HepG2 (cell line): Measurements from ENCODE around the gene UCK2. TPM values are rescaled to one million over a fixed set of nuclear protein-coding genes. Genes with fewer than 3 reads are reported as not detected.

ENCODE experiments used
- AGO1 ChIP-seq: fragments of 200-400 bp; formaldehyde crosslinking; IDR thresholded peaks from 2 replicates; pipeline ENCODE4 v1.6.1; 2017; ENCODE audit warnings: mild to moderate bottlenecking, low read depth, low read length, moderate library complexity; ENCODE audit not compliant: poor library complexity, severe bottlenecking
- EP300 ChIP-seq, 3 experiments: sonication (generic) in 1 of 3; formaldehyde crosslinking in 1 of 3; IDR thresholded peaks; 2 replicates each; pipeline versions ENCODE4 v1.5.1 to v1.6.1; 2011 to 2020; ENCODE audit warnings: low read depth in 2 of 3, low read length in 2 of 3, borderline replicate concordance in 1 of 3, improper control_type of control experiment in 1 of 3, mild to moderate bottlenecking in 1 of 3, missing genetic modification reagents in 1 of 3, moderate library complexity in 1 of 3
- ESRRA ChIP-seq: sonication (generic); formaldehyde crosslinking; IDR thresholded peaks from 2 replicates; pipeline ENCODE4 v1.5.1; 2020; ENCODE audit warnings: mild to moderate bottlenecking, low read depth, missing genetic modification reagents
- GLI4 ChIP-seq: sonication (generic); formaldehyde crosslinking; IDR thresholded peaks from 2 replicates; pipeline ENCODE4 v1.5.1; 2020; ENCODE audit warnings: missing genetic modification reagents, mild to moderate bottlenecking, moderate library complexity, borderline replicate concordance
- HNRNPL ChIP-seq: fragments of 200-400 bp; formaldehyde crosslinking; IDR thresholded peaks from 2 replicates; pipeline ENCODE4 v1.6.1; 2017; ENCODE audit warnings: mild to moderate bottlenecking, low read depth, low read length
- MLLT10 ChIP-seq: sonication (generic); formaldehyde crosslinking; IDR thresholded peaks from 2 replicates; pipeline ENCODE4 v1.4.0; 2020; ENCODE audit warnings: missing genetic modification reagents
- ONECUT2 ChIP-seq: sonication (generic); formaldehyde crosslinking; IDR thresholded peaks from 2 replicates; pipeline ENCODE4 v1.4.0; 2020; ENCODE audit warnings: missing genetic modification reagents
- SUZ12 ChIP-seq: fragments of 150-350 bp; IDR thresholded peaks from 2 replicates; pipeline ENCODE4 v1.6.1; 2014; ENCODE audit warnings: low read depth, low read length
- ZBTB1 ChIP-seq: sonication (generic); formaldehyde crosslinking; IDR thresholded peaks from 2 replicates; pipeline ENCODE4 v1.4.0; 2020; ENCODE audit warnings: missing genetic modification reagents, borderline replicate concordance
- ZBTB20 ChIP-seq: sonication (generic); formaldehyde crosslinking; IDR thresholded peaks from 2 replicates; pipeline ENCODE4 v1.8.1; 2023; ENCODE audit warnings: missing genetic modification reagents, low read depth, mild to moderate bottlenecking, borderline replicate concordance
- ZNF143 ChIP-seq: sonication (generic); formaldehyde crosslinking; IDR thresholded peaks from 2 replicates; pipeline ENCODE4 v1.4.0; 2020; ENCODE audit warnings: missing genetic modification reagents
- ZNF264 ChIP-seq: sonication (generic); formaldehyde crosslinking; IDR thresholded peaks from 2 replicates; pipeline ENCODE4 v1.4.0; 2020; ENCODE audit warnings: missing genetic modification reagents
- ZNF484 ChIP-seq: sonication (generic); formaldehyde crosslinking; IDR thresholded peaks from 2 replicates; pipeline ENCODE4 v1.5.1; 2020; ENCODE audit warnings: mild to moderate bottlenecking, low read depth, missing genetic modification reagents, borderline replicate concordance
- ZNF552 ChIP-seq: sonication (generic); formaldehyde crosslinking; IDR thresholded peaks from 2 replicates; pipeline ENCODE4 v1.9.0; 2022; ENCODE audit warnings: missing genetic modification reagents, mild to moderate bottlenecking, borderline replicate concordance
- ZNF772 ChIP-seq: sonication (generic); formaldehyde crosslinking; IDR thresholded peaks from 2 replicates; pipeline ENCODE4 v1.5.0; 2020; ENCODE audit warnings: mild to moderate bottlenecking, missing genetic modification reagents
- polyA plus RNA-seq, 8 experiments: library from polyadenylated mRNA; depleted of rRNA in 3 of 8; stranded (reverse) in 7 of 8; unstranded in 1 of 8; fragments of >200 nt; fragmentation: Illumina TruSeq in 4 of 8; extraction: Trizol in 4 of 8; gene quantifications; 2 replicates each; pipeline versions ENCODE4 v1.2.1 to v1.2.3, GENCODE V29; 2011 to 2016; ENCODE audit warnings: low read depth in 4 of 8, missing spikeins in 1 of 8, mixed read lengths in 1 of 8; ENCODE audit not compliant: insufficient read depth in 1 of 8
- total RNA-seq, 5 experiments: library from RNA; depleted of rRNA; stranded (reverse); fragments of >200 nt; fragmentation: Illumina TruSeq; extraction: Trizol; gene quantifications; 2 replicates each; pipeline ENCODE4 v1.2.3, GENCODE V29; 2016; ENCODE audit warnings: low read depth in 1 of 5
- TF ChIP-seq, protein P1 (sequence below): sonication (generic); formaldehyde crosslinking; IDR thresholded peaks from 2 replicates; pipeline ENCODE4 v1.4.0; 2020; ENCODE audit warnings: missing genetic modification reagents
- TF ChIP-seq, protein P2 (sequence below), 2 experiments: sonication (generic) in 1 of 2; formaldehyde crosslinking in 1 of 2; IDR thresholded peaks; 2 replicates each; pipeline versions ENCODE4 v1.4.0 to v1.6.1; 2016 to 2020; ENCODE audit warnings: borderline replicate concordance in 1 of 2, low read depth in 1 of 2, mild to moderate bottlenecking in 1 of 2, missing genetic modification reagents in 1 of 2
- TF ChIP-seq, protein P3 (sequence below): sonication (generic); formaldehyde crosslinking; IDR thresholded peaks from 2 replicates; pipeline ENCODE4 v1.4.0; 2020; ENCODE audit warnings: missing genetic modification reagents

Gene UCK2
- total and polyA plus RNA-seq, 2 of the 13 experiments (the other 11 are each of a cell fraction or from before 2014, with no cell fraction given) = 64.3 to 78.0 TPM

DNA sequence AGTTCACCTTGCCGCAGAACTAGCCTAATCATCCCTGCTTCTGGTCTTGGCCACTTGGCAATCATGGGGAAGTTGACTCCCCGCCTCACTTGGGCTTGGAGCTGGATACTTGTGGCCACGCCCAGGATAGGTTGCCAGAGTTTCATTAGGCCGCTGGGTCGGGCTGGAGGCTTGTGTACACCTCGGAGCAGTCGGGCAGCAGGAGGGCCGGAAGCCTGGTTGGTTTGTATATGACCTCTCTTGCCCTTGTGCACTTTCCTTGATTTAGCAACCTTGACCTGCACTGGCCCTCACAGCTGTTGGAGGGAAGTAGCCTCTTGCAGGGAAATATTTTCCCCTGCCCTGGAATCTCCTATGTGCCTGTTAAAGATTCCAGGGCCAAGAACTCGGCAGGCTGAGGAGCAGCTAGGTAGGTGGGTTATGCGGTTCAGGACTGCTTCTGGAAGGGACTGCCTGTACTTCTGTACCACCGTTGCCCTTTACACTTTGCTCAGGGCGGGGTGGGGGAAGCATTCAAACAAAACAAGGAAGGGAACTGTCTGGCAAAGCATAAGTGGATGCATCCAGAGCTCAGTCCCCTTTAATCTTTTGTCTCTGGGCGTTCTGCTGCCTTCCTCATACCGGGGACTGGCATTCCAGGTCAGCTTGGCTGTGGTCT lies 83.5 kb downstream of the UCK2 start (continued):
- TF ChIP-seq, protein P1, sequence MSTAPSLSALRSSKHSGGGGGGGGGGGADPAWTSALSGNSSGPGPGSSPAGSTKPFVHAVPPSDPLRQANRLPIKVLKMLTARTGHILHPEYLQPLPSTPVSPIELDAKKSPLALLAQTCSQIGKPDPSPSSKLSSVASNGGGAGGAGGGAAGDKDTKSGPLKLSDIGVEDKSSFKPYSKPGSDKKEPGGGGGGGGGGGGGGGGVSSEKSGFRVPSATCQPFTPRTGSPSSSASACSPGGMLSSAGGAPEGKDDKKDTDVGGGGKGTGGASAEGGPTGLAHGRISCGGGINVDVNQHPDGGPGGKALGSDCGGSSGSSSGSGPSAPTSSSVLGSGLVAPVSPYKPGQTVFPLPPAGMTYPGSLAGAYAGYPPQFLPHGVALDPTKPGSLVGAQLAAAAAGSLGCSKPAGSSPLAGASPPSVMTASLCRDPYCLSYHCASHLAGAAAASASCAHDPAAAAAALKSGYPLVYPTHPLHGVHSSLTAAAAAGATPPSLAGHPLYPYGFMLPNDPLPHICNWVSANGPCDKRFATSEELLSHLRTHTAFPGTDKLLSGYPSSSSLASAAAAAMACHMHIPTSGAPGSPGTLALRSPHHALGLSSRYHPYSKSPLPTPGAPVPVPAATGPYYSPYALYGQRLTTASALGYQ (CRISPR knock-in tag) = peak; percentile 77; the same call in 1 of the 2 replicates
- TF ChIP-seq MLLT10 (no peak), ZNF143 (no peak; the same call in 1 of the 2 replicates), ZNF484 (CRISPR knock-in tag) (no peak), ZNF552 (no peak), HNRNPL (no peak), ESRRA (CRISPR knock-in tag) (peak; percentile 98), ONECUT2 (0 out of 2 replicates have a peak, but pooled peaks have one; percentile 8), ZNF772 (CRISPR knock-in tag) (peak; percentile 93), ZBTB20 (CRISPR knock-in tag) (no peak), GLI4 (no peak), EP300 (IDR thresholded peaks at IDR 0.05; ENCODE audit: low read depth in 2 of 2, low read length in 2 of 2) (peak in 1 of 2 experiments; percentile 74; a peak in 2 of 4 replicates), EP300 (CRISPR knock-in tag; IDR thresholded peaks at IDR 0.05; ENCODE audit: borderline replicate concordance) (peak; percentile 58; the same call in 1 of the 2 replicates), ZBTB1 (CRISPR knock-in tag) (no peak), SUZ12 (no peak), ZNF264 (CRISPR knock-in tag) (peak; percentile 78), AGO1 (no peak)
- TF ChIP-seq, protein P2, sequence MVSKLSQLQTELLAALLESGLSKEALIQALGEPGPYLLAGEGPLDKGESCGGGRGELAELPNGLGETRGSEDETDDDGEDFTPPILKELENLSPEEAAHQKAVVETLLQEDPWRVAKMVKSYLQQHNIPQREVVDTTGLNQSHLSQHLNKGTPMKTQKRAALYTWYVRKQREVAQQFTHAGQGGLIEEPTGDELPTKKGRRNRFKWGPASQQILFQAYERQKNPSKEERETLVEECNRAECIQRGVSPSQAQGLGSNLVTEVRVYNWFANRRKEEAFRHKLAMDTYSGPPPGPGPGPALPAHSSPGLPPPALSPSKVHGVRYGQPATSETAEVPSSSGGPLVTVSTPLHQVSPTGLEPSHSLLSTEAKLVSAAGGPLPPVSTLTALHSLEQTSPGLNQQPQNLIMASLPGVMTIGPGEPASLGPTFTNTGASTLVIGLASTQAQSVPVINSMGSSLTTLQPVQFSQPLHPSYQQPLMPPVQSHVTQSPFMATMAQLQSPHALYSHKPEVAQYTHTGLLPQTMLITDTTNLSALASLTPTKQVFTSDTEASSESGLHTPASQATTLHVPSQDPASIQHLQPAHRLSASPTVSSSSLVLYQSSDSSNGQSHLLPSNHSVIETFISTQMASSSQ (IDR thresholded peaks at IDR 0.05; ENCODE audit: low read depth) = 0 out of 2 replicates have a peak, but pooled peaks have one; percentile 25
- TF ChIP-seq, protein P2 (CRISPR knock-in tag; IDR thresholded peaks at IDR 0.05; ENCODE audit: borderline replicate concordance) = no peak; the same call in 1 of the 2 replicates
- TF ChIP-seq, protein P3, sequence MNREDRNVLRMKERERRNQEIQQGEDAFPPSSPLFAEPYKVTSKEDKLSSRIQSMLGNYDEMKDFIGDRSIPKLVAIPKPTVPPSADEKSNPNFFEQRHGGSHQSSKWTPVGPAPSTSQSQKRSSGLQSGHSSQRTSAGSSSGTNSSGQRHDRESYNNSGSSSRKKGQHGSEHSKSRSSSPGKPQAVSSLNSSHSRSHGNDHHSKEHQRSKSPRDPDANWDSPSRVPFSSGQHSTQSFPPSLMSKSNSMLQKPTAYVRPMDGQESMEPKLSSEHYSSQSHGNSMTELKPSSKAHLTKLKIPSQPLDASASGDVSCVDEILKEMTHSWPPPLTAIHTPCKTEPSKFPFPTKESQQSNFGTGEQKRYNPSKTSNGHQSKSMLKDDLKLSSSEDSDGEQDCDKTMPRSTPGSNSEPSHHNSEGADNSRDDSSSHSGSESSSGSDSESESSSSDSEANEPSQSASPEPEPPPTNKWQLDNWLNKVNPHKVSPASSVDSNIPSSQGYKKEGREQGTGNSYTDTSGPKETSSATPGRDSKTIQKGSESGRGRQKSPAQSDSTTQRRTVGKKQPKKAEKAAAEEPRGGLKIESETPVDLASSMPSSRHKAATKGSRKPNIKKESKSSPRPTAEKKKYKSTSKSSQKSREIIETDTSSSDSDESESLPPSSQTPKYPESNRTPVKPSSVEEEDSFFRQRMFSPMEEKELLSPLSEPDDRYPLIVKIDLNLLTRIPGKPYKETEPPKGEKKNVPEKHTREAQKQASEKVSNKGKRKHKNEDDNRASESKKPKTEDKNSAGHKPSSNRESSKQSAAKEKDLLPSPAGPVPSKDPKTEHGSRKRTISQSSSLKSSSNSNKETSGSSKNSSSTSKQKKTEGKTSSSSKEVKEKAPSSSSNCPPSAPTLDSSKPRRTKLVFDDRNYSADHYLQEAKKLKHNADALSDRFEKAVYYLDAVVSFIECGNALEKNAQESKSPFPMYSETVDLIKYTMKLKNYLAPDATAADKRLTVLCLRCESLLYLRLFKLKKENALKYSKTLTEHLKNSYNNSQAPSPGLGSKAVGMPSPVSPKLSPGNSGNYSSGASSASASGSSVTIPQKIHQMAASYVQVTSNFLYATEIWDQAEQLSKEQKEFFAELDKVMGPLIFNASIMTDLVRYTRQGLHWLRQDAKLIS (CRISPR knock-in tag) = no peak
